ENCODE measurements around the gene C4orf50. TPM values are rescaled to one million over a fixed set of nuclear protein-coding genes. Genes with fewer than 3 reads are reported as not detected.

Gene C4orf50
- total RNA-seq, 1 experiment from 2014 or later, result 0.17 TPM

DNA sequence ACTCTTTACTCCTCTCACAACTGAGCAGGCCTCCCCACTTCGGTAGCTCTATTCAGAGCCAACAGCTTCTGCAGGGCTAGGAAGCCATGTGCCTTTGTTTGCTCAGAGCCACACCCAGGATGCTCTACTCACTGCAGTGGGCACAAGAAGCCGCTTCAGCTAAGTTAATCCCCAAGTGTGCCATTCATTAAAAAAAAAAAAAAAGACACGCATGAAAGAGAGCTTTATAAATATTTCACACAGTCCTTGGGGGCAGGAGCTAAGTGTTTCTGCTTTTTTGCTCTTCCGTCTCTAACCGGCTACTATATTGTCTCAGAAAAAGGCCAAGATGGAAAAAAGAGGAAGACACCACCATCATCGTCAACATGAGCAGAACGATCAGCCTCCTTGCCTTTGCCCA lies 133.4 kb downstream of the C4orf50 start:
- no peak overlapping the region for H2BK120ac ChIP-seq (ENCODE audit: low read depth, low read length, poor library complexity, severe bottlenecking)
- H2BK15ac ChIP-seq (ENCODE audit: low read depth, low read length), result no peak overlapping the region
- no peak overlapping the region for H2AK5ac ChIP-seq (ENCODE audit: insufficient read length, low read length)
- Mint-ChIP-seq H3K4me3 (no peak overlapping the region), H3K36me3 (ENCODE audit: insufficient read depth in 1 of 3, low read depth in 3 of 3) (peaks cover 0 to 3% (median 0%) of the 10 kb centered on the region in 3 experiments; a peak in 2 of 7 replicates), H3K27me3 (ENCODE audit: low read depth) (peaks cover 12% of the 10 kb centered on the region), H3K9me3 (no peaks in the 10 kb centered on the region; a peak in 1 of 5 replicates), H3K27ac (no peak overlapping the region; a peak in 1 of 7 replicates), H3K4me1 (peaks cover 26 to 42% of the 10 kb centered on the region in 2 experiments)
- WGBS (ENCODE audit: extremely low coverage, insufficient read length, low lambda C conversion rate), result no CpG with 5 or more reads among the region's 7 CpGs
- H3K4ac ChIP-seq (ENCODE audit: low read depth, low read length), result no peak overlapping the region
- H2AFZ ChIP-seq (ENCODE audit: low read length), result no peak overlapping the region
- H4K8ac ChIP-seq (replicated peaks; ENCODE audit: insufficient read length, low read depth, low read length), result no peak overlapping the region
- no peaks in the 10 kb centered on the region for H3K9me3 ChIP-seq (ENCODE audit: control insufficient read depth, low read depth, low read length)
- no peak overlapping the region for H3K27ac ChIP-seq (ENCODE audit: insufficient read length, low read depth, low read length)
- H2BK12ac ChIP-seq (ENCODE audit: insufficient read length, low read depth, low read length), result no peak overlapping the region
- H3K4me2 ChIP-seq (ENCODE audit: insufficient read depth, insufficient read length, low read length), result no peak overlapping the region
- TF ChIP-seq, protein P1, sequence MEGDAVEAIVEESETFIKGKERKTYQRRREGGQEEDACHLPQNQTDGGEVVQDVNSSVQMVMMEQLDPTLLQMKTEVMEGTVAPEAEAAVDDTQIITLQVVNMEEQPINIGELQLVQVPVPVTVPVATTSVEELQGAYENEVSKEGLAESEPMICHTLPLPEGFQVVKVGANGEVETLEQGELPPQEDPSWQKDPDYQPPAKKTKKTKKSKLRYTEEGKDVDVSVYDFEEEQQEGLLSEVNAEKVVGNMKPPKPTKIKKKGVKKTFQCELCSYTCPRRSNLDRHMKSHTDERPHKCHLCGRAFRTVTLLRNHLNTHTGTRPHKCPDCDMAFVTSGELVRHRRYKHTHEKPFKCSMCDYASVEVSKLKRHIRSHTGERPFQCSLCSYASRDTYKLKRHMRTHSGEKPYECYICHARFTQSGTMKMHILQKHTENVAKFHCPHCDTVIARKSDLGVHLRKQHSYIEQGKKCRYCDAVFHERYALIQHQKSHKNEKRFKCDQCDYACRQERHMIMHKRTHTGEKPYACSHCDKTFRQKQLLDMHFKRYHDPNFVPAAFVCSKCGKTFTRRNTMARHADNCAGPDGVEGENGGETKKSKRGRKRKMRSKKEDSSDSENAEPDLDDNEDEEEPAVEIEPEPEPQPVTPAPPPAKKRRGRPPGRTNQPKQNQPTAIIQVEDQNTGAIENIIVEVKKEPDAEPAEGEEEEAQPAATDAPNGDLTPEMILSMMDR (conservative IDR thresholded peaks at IDR 0.05), result no peak
- no peak overlapping the region for H3K56ac ChIP-seq (ENCODE audit: insufficient read length, low read depth, low read length)
- no peak overlapping the region for H3T11ph ChIP-seq (ENCODE audit: low read length)
- H3K4me1 ChIP-seq (ENCODE audit: insufficient read depth, low read length), result peaks cover 9% of the 10 kb centered on the region
- no peaks in the 10 kb centered on the region for H4K20me1 ChIP-seq (ENCODE audit: control insufficient read depth, insufficient read depth, insufficient read length)
- no peak overlapping the region for H2BK20ac ChIP-seq (ENCODE audit: low read depth, low read length, poor library complexity, severe bottlenecking)
- no peak overlapping the region for H3K23ac ChIP-seq (ENCODE audit: insufficient read length, low read depth, low read length)
- no peak overlapping the region for H4K91ac ChIP-seq (ENCODE audit: insufficient read length, low read depth, low read length)
- peaks cover 15% of the 10 kb centered on the region for H3K79me1 ChIP-seq (ENCODE audit: insufficient read depth, low read depth, low read length, poor library complexity, severe bottlenecking)
- no peak overlapping the region for H3K18ac ChIP-seq (ENCODE audit: insufficient read length, low read depth, low read length)
- DNase-seq, result no peak
- no peak overlapping the region for H4K5ac ChIP-seq (ENCODE audit: insufficient read length, low read depth, low read length)
- H3K23me2 ChIP-seq (ENCODE audit: insufficient read length, low read depth, low read length, poor library complexity, severe bottlenecking), result peaks cover 10% of the 10 kb centered on the region
- H3K27me3 ChIP-seq (ENCODE audit: insufficient read depth, low read length), result no peaks in the 10 kb centered on the region
- H3K79me2 ChIP-seq (ENCODE audit: insufficient read depth, low read length), result peaks cover 48% of the 10 kb centered on the region
- no peak overlapping the region for H3K9ac ChIP-seq (ENCODE audit: extremely low read depth, insufficient read length, low read length)
- H2BK5ac ChIP-seq (ENCODE audit: insufficient read length, low read length), result no peak overlapping the region
- H3K14ac ChIP-seq (ENCODE audit: insufficient read depth, low read length), result no peak overlapping the region

Measured in H9 (cell line).